Tibial nerve (tissue), 3 donors: ENCODE measurements around the gene OPN1MW2.
"Not testable (repeated sequence)": the region's sequence is repeated elsewhere in the genome, so short reads cannot be mapped to it uniquely, and the experiment has no call there.

Experiments used
- CTCF ChIP-seq, 5 experiments: fragments of 200-600 bp in 3 of 5; fragments of 450-650 bp in 2 of 5; sonication (generic) in 3 of 5; IDR thresholded peaks; one replicate each; pipeline ENCODE4 v1.5.1; 2016 to 2019; ENCODE audit warnings: antibody characterized with exemption in 5 of 5, mild to moderate bottlenecking in 3 of 5, moderate library complexity in 2 of 5
- POLR2A ChIP-seq, 2 donors: fragments of 450-650 bp; IDR thresholded peaks; one replicate each; pipeline ENCODE4 v1.6.1; 2017; ENCODE audit warnings: antibody characterized with exemption in 2 of 2, mild to moderate bottlenecking in 2 of 2, moderate library complexity in 2 of 2

GRCh38 chrX:154211499-154211898 lies 8.1 kb upstream of the OPN1MW2 start:
- not testable (repeated sequence) for TF ChIP-seq CTCF, POLR2A (IDR thresholded peaks at IDR 0.05)
